ENCODE measurements around the gene APBB1.

DNA sequence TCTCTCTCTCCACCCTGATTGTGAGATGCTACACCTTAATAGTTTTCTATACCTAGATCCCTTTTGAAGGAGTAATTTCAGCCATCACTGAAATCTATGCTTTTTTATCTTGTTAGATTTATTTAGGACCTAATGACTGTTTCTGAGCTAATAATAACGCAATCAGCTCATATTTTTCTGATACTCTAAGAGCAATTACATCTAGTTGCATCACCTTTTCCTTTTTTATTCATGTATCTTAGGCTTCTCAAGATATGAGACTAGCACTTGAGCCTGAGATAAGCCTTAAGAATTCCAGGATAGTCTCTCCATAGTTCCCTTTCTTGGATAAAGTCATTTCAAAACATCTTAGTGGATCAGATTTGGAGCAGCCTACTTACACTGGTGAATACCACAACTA lies 73.5 kb downstream of the APBB1 start:
- TF ChIP-seq, protein P1, sequence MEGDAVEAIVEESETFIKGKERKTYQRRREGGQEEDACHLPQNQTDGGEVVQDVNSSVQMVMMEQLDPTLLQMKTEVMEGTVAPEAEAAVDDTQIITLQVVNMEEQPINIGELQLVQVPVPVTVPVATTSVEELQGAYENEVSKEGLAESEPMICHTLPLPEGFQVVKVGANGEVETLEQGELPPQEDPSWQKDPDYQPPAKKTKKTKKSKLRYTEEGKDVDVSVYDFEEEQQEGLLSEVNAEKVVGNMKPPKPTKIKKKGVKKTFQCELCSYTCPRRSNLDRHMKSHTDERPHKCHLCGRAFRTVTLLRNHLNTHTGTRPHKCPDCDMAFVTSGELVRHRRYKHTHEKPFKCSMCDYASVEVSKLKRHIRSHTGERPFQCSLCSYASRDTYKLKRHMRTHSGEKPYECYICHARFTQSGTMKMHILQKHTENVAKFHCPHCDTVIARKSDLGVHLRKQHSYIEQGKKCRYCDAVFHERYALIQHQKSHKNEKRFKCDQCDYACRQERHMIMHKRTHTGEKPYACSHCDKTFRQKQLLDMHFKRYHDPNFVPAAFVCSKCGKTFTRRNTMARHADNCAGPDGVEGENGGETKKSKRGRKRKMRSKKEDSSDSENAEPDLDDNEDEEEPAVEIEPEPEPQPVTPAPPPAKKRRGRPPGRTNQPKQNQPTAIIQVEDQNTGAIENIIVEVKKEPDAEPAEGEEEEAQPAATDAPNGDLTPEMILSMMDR (IDR thresholded peaks at IDR 0.05), result no peak
- no peak for TF ChIP-seq EZH2 (IDR thresholded peaks at IDR 0.05; ENCODE audit: borderline replicate concordance, insufficient read depth, low read depth, low read length, poor library complexity, severe bottlenecking)
